ENCODE data around the gene RCVRN.

RCVRN gene

GRCh38 chr17:9895923-9896322 lies 9.1 kb downstream of the RCVRN start:
- DNase-seq, result no peak

GRCh38 chr17:9894231-9894630 lies 10.8 kb downstream of the RCVRN start:
- DNase-seq, result no peak

- DNase-seq, result no peak
Observed at GRCh38 chr17:9893411-9894012, 11.6 kb downstream of the RCVRN start.

- DNase-seq, result no peak
Observed at GRCh38 chr17:9890124-9890523, 14.9 kb downstream of the RCVRN start.

GRCh38 chr17:9887508-9887907 lies 17.6 kb downstream of the RCVRN start:
- DNase-seq, result no peak

- no peak for DNase-seq
Observed at GRCh38 chr17:9886141-9886930, 18.7 kb downstream of the RCVRN start.

- DNase-seq, result no peak
Observed at GRCh38 chr17:9883451-9883850, 21.6 kb downstream of the RCVRN start.

- no peak for DNase-seq
Observed at GRCh38 chr17:9880582-9880999, 24.5 kb downstream of the RCVRN start.

- DNase-seq, result no peak
Observed at GRCh38 chr17:9878786-9879525, 26.1 kb downstream of the RCVRN start.

- no peak for DNase-seq
Observed at GRCh38 chr17:9878356-9878755, 26.7 kb downstream of the RCVRN start.

GRCh38 chr17:9875441-9875840 lies 29.6 kb downstream of the RCVRN start:
- DNase-seq, result no peak

- no peak for DNase-seq
Observed at GRCh38 chr17:9874722-9875121, 30.3 kb downstream of the RCVRN start.

GRCh38 chr17:9872852-9873251 lies 32.2 kb downstream of the RCVRN start:
- DNase-seq, result no peak

- no peak for DNase-seq
Observed at GRCh38 chr17:9868552-9868951, 36.5 kb downstream of the RCVRN start.

- no peak for DNase-seq
Observed at GRCh38 chr17:9865586-9865985, 39.5 kb downstream of the RCVRN start.

- DNase-seq, result no peak
Observed at GRCh38 chr17:9862949-9863348, 42.1 kb downstream of the RCVRN start.

GRCh38 chr17:9862220-9862619 lies 42.9 kb downstream of the RCVRN start:
- DNase-seq, result no peak

- no peak for DNase-seq
Observed at GRCh38 chr17:9860851-9861250, 44.2 kb downstream of the RCVRN start.

GRCh38 chr17:9859781-9860180 lies 45.3 kb downstream of the RCVRN start:
- DNase-seq, result no peak

GRCh38 chr17:9855036-9855435 lies 50.0 kb downstream of the RCVRN start:
- no peak for DNase-seq

GRCh38 chr17:9854255-9854654 lies 50.8 kb downstream of the RCVRN start:
- no peak for DNase-seq

- no peak for DNase-seq
Observed at GRCh38 chr17:9850151-9850550, 54.9 kb downstream of the RCVRN start.

Measured in NCI-H2029 (cell line).